Measurements from ENCODE around the gene VLDLR. TPM values are rescaled to one million over a fixed set of nuclear protein-coding genes. Genes with fewer than 3 reads are reported as not detected.

Gene VLDLR
- polyA plus RNA-seq, 2 donors, result 11.0 to 13.4 TPM

GRCh38 chr9:2618289-2618688 lies 3.3 kb upstream of the VLDLR start:
- H3K9me3 ChIP-seq (ENCODE audit: control insufficient read depth in 2 of 2, insufficient read depth in 1 of 2, low read depth in 1 of 2, low read length in 1 of 2), result no peaks in the 10 kb centered on the region
- H3K4me3 ChIP-seq (ENCODE audit: low read depth in 1 of 2, low read length in 2 of 2), result no peak overlapping the region
- 90 to 92% methylated on average over 1 of the region's 1 CpG for WGBS, 2 donors
- peaks cover 0 to 3% of the 10 kb centered on the region in 2 donors for H3K4me1 ChIP-seq (ENCODE audit: control insufficient read depth in 2 of 2, insufficient read depth in 2 of 2, low read length in 1 of 2)
- H3K27me3 ChIP-seq (ENCODE audit: control insufficient read depth in 1 of 2, insufficient read depth in 2 of 2, low read length in 2 of 2), result no peaks in the 10 kb centered on the region
- no peaks in the 10 kb centered on the region for H3K36me3 ChIP-seq (ENCODE audit: control insufficient read depth in 2 of 2, insufficient read depth in 2 of 2, low read length in 1 of 2)
- no peak overlapping the region for H3K27ac ChIP-seq (ENCODE audit: low read depth in 2 of 2, low read length in 1 of 2)

GRCh38 chr9:2620919-2621721 lies 467 bp upstream of the VLDLR start:
- 5 to 6% methylated on average over 40 to 66 of the region's 66 CpGs for WGBS, 2 donors
- Histone ChIP-seq H3K4me3 (ENCODE audit: low read depth in 1 of 2, low read length in 2 of 2) (peak overlapping the region; percentile 77 to 79), H3K4me1 (ENCODE audit: control insufficient read depth in 2 of 2, insufficient read depth in 2 of 2, low read length in 1 of 2) (peaks cover 0 to 3% of the 10 kb centered on the region in 2 donors), H3K36me3 (ENCODE audit: control insufficient read depth in 2 of 2, insufficient read depth in 2 of 2, low read length in 1 of 2) (no peaks in the 10 kb centered on the region), H3K27ac (ENCODE audit: low read depth in 2 of 2, low read length in 1 of 2) (peak overlapping the region; percentile 84 to 85), H3K27me3 (ENCODE audit: control insufficient read depth in 1 of 2, insufficient read depth in 2 of 2, low read length in 2 of 2) (no peaks in the 10 kb centered on the region), H3K9me3 (ENCODE audit: control insufficient read depth in 2 of 2, insufficient read depth in 1 of 2, low read depth in 1 of 2, low read length in 1 of 2) (no peaks in the 10 kb centered on the region)

DNA sequence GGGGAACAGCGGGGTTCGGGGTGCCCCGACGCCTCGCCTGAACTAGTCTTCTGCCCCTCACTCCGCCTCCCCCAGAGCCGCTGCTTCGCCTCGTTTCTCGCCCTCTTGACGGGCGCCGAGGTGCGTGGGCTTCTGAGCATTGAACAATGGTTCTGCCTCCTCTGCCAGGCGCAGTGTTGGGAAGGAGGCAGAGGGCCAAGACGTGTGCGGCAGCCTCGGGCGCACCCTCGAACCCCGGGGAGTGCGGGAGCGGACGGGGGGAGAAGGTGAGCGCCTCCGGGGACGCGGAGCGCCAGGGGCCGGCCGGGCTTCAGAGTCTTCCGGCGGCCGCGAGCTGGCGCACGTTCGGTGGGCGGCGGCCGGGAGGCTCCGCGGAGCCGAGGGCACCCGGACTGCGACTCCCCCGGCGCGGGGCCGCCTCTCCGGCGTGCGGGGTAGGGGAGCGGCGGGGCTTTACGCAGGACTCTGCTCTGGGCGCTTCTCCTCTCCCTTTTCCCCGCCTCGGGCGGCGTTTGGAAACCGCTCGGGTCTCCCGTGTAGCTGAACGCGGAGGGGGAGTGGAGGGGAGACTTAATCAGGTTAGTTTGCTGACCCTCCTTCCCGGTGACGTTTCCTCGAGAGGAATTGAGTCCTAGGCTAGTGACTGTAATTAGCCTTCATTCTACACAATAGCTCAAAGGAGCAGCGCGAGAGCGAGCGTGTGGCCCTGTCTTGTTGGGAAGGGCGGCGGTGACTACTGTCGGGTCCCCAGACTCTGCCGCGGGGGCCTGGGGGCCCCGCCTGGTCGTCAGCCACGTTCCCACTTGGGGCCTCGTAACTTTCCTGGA lies 1.1 kb downstream of the VLDLR start:
- Histone ChIP-seq H3K4me1 (ENCODE audit: control insufficient read depth in 2 of 2, insufficient read depth in 2 of 2, low read length in 1 of 2) (peaks cover 0 to 3% of the 10 kb centered on the region in 2 donors), H3K27ac (ENCODE audit: low read depth in 2 of 2, low read length in 1 of 2) (peak overlapping the region; percentile 84 to 85), H3K36me3 (ENCODE audit: control insufficient read depth in 2 of 2, insufficient read depth in 2 of 2, low read length in 1 of 2) (no peaks in the 10 kb centered on the region), H3K9me3 (ENCODE audit: control insufficient read depth in 2 of 2, insufficient read depth in 1 of 2, low read depth in 1 of 2, low read length in 1 of 2) (no peaks in the 10 kb centered on the region), H3K4me3 (ENCODE audit: low read depth in 1 of 2, low read length in 2 of 2) (peak overlapping the region; percentile 77 to 79), H3K27me3 (ENCODE audit: control insufficient read depth in 1 of 2, insufficient read depth in 2 of 2, low read length in 2 of 2) (no peaks in the 10 kb centered on the region)
- 1 to 2% methylated on average over 55 to 82 of the region's 82 CpGs for WGBS, 2 donors

DNA sequence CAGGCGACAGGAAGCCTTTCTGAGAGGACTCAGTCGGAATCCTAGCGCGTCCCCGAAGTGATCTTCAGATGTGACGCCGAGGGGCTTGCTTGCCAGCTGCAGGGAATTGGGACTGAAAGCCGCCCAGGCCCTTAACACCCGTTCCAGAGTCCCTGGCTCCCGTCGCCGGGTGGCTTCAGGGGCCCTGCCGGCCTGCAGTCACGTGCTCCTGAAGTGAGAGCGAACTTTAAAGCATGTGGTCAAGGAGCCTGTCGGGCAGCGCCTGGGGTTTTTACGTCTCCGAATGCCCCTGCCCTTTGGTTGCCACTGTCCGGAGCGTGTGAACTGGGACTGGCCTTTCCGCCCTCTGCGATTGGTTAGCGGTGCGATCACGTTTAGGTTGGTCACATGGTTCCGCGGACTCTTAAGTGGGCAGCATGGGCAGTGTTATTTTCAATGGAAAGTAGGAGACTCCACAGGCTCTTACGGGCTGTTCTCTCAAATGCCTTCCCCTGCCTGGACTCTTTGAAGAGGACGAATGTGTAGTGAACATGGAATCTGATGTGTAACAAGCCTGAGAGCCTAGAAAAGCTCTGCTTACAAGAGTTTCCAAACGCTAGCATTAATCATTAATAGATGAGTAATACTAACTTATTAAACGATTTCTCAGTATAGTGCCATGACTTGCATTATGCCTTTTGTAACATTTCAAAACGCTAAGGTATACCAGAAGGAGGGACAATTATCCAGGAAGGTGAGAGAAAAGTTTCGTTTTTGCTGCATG lies 1.9 kb downstream of the VLDLR start:
- H3K36me3 ChIP-seq (ENCODE audit: control insufficient read depth in 2 of 2, insufficient read depth in 2 of 2, low read length in 1 of 2), result no peaks in the 10 kb centered on the region
- peaks cover 0 to 3% of the 10 kb centered on the region in 2 donors for H3K4me1 ChIP-seq (ENCODE audit: control insufficient read depth in 2 of 2, insufficient read depth in 2 of 2, low read length in 1 of 2)
- no peaks in the 10 kb centered on the region for H3K9me3 ChIP-seq (ENCODE audit: control insufficient read depth in 2 of 2, insufficient read depth in 1 of 2, low read depth in 1 of 2, low read length in 1 of 2)
- peak overlapping the region; percentile 84 to 85 for H3K27ac ChIP-seq (ENCODE audit: low read depth in 2 of 2, low read length in 1 of 2)
- H3K4me3 ChIP-seq (ENCODE audit: low read depth in 1 of 2, low read length in 2 of 2), result peak overlapping the region; percentile 77 to 79
- H3K27me3 ChIP-seq (ENCODE audit: control insufficient read depth in 1 of 2, insufficient read depth in 2 of 2, low read length in 2 of 2), result no peaks in the 10 kb centered on the region
- 11% methylated on average over 33 to 34 of the region's 34 CpGs for WGBS, 2 donors

DNA sequence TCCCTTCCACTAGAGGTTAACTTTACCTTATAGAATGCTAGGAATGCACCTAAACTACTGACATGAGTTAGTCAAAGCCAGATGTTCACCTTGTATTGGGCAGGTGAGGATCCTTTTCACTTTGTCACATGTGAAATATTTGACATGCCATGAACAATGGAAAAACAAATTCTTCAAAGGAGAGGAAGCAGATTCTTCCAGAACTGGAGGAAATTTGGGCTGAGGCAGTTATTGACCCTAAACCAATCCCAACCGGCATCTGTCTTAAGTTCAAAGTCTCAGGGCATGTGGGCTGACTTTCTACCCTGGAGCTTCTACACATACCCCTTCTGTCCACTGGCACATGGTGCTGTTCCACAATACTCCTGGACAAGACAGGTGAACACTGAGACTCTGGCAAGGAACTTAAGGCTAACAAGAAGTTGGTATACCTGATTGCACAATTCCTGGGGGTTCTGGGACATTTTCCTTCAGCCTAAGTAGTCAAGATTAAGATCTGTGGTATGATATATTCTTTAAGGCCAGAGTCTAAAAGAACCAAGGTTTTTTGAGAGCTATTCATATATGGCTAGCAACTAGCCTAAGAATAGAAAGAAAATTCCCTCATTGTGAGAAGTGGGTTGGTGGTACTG lies 2.6 kb downstream of the VLDLR start:
- WGBS, 2 donors, result 80 to 87% methylated on average over 1 of the region's 1 CpG
- H3K4me1 ChIP-seq (ENCODE audit: control insufficient read depth in 2 of 2, insufficient read depth in 2 of 2, low read length in 1 of 2), result peaks cover 0 to 3% of the 10 kb centered on the region in 2 donors
- peak overlapping the region in 1 of 2 donors; percentile 77 for H3K4me3 ChIP-seq (ENCODE audit: low read depth in 1 of 2, low read length in 2 of 2)

DNA sequence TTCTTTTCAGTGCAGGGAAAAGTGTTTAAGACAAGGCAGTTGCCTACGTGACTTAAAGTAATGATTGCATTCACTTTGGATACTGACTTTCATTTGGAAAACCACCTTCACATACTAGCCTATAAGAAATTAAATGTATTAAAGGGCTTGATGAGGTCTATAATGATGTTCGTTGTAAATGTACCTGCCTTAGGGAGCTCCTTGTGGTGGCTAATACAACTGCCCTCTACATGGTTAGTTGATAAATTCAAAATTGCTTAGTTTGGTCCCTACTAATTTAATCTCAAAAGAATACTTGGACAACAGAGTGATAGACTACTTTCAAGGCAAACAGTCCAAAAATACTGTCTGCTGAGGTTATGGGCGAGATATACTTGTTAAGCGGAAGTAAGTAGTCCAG lies 3.8 kb downstream of the VLDLR start:
- 89 to 90% methylated on average over 4 of the region's 4 CpGs for WGBS, 2 donors
- Histone ChIP-seq H3K9me3 (ENCODE audit: control insufficient read depth in 2 of 2, insufficient read depth in 1 of 2, low read depth in 1 of 2, low read length in 1 of 2) (no peaks in the 10 kb centered on the region), H3K27ac (ENCODE audit: low read depth in 2 of 2, low read length in 1 of 2) (no peak overlapping the region), H3K4me1 (ENCODE audit: control insufficient read depth in 2 of 2, insufficient read depth in 2 of 2, low read length in 1 of 2) (peaks cover 0 to 5% of the 10 kb centered on the region in 2 donors), H3K27me3 (ENCODE audit: control insufficient read depth in 1 of 2, insufficient read depth in 2 of 2, low read length in 2 of 2) (no peaks in the 10 kb centered on the region), H3K36me3 (ENCODE audit: control insufficient read depth in 2 of 2, insufficient read depth in 2 of 2, low read length in 1 of 2) (no peaks in the 10 kb centered on the region), H3K4me3 (ENCODE audit: low read depth in 1 of 2, low read length in 2 of 2) (no peak overlapping the region)

More for the DNA sequence above, 2.6 kb downstream of the VLDLR start:
- H3K9me3 ChIP-seq (ENCODE audit: control insufficient read depth in 2 of 2, insufficient read depth in 1 of 2, low read depth in 1 of 2, low read length in 1 of 2), result no peaks in the 10 kb centered on the region
- H3K27me3 ChIP-seq (ENCODE audit: control insufficient read depth in 1 of 2, insufficient read depth in 2 of 2, low read length in 2 of 2), result no peaks in the 10 kb centered on the region
- peak overlapping the region in 1 of 2 donors; percentile 26 for H3K27ac ChIP-seq (ENCODE audit: low read depth in 2 of 2, low read length in 1 of 2)
- no peaks in the 10 kb centered on the region for H3K36me3 ChIP-seq (ENCODE audit: control insufficient read depth in 2 of 2, insufficient read depth in 2 of 2, low read length in 1 of 2)

DNA sequence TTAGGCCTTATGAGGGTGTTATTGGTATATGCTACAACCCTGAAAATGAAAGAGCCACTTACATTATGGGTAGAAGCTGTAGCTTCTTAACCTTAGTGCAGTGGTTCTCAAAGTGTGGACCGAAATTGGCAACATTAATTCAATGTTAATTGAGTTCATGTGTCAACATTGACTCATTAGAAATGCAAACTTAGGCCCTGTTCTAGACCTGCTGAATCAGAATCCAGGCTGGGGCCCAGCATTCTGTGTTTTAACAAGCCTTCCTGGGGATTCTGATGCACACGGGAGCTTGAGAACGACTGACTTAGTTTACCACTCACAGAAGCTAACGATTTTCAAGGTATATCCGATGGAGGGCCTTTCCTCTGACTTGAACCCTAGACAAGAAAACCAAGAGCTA lies 7.3 kb downstream of the VLDLR start:
- 72 to 84% methylated on average over 5 of the region's 5 CpGs for WGBS, 2 donors
- Histone ChIP-seq H3K27ac (ENCODE audit: low read depth in 2 of 2, low read length in 1 of 2) (no peak overlapping the region), H3K36me3 (ENCODE audit: control insufficient read depth in 2 of 2, insufficient read depth in 2 of 2, low read length in 1 of 2) (no peaks in the 10 kb centered on the region), H3K9me3 (ENCODE audit: control insufficient read depth in 2 of 2, insufficient read depth in 1 of 2, low read depth in 1 of 2, low read length in 1 of 2) (no peaks in the 10 kb centered on the region), H3K4me1 (ENCODE audit: control insufficient read depth in 2 of 2, insufficient read depth in 2 of 2, low read length in 1 of 2) (peaks cover 0 to 2% of the 10 kb centered on the region in 2 donors), H3K27me3 (ENCODE audit: control insufficient read depth in 1 of 2, insufficient read depth in 2 of 2, low read length in 2 of 2) (no peaks in the 10 kb centered on the region), H3K4me3 (ENCODE audit: low read depth in 1 of 2, low read length in 2 of 2) (no peak overlapping the region)

GRCh38 chr9:2630158-2630557 lies 8.6 kb downstream of the VLDLR start:
- peak overlapping the region in 1 of 2 donors; percentile 13 for H3K27ac ChIP-seq (ENCODE audit: low read depth in 2 of 2, low read length in 1 of 2)
- H3K4me3 ChIP-seq (ENCODE audit: low read depth in 1 of 2, low read length in 2 of 2), result no peak overlapping the region
- H3K36me3 ChIP-seq (ENCODE audit: control insufficient read depth in 2 of 2, insufficient read depth in 2 of 2, low read length in 1 of 2), result no peaks in the 10 kb centered on the region
- 74 to 83% methylated on average over 2 of the region's 2 CpGs for WGBS, 2 donors
- no peaks in the 10 kb centered on the region for H3K9me3 ChIP-seq (ENCODE audit: control insufficient read depth in 2 of 2, insufficient read depth in 1 of 2, low read depth in 1 of 2, low read length in 1 of 2)
- no peaks in the 10 kb centered on the region for H3K27me3 ChIP-seq (ENCODE audit: control insufficient read depth in 1 of 2, insufficient read depth in 2 of 2, low read length in 2 of 2)
- H3K4me1 ChIP-seq (ENCODE audit: control insufficient read depth in 2 of 2, insufficient read depth in 2 of 2, low read length in 1 of 2), result peaks cover 0 to 6% of the 10 kb centered on the region in 2 donors

GRCh38 chr9:2631263-2631662 lies 9.7 kb downstream of the VLDLR start:
- 93 to 96% methylated on average over 1 of the region's 1 CpG for WGBS, 2 donors
- H3K4me1 ChIP-seq (ENCODE audit: control insufficient read depth in 2 of 2, insufficient read depth in 2 of 2, low read length in 1 of 2), result peaks cover 0 to 6% of the 10 kb centered on the region in 2 donors
- H3K9me3 ChIP-seq (ENCODE audit: control insufficient read depth in 2 of 2, insufficient read depth in 1 of 2, low read depth in 1 of 2, low read length in 1 of 2), result no peaks in the 10 kb centered on the region
- peaks cover 0 to 2% of the 10 kb centered on the region in 2 donors for H3K36me3 ChIP-seq (ENCODE audit: control insufficient read depth in 2 of 2, insufficient read depth in 2 of 2, low read length in 1 of 2)
- no peak overlapping the region for H3K4me3 ChIP-seq (ENCODE audit: low read depth in 1 of 2, low read length in 2 of 2)
- no peaks in the 10 kb centered on the region for H3K27me3 ChIP-seq (ENCODE audit: control insufficient read depth in 1 of 2, insufficient read depth in 2 of 2, low read length in 2 of 2)
- H3K27ac ChIP-seq (ENCODE audit: low read depth in 2 of 2, low read length in 1 of 2), result no peak overlapping the region

Data from esophagus (tissue), 2 donors.